ENCODE data around the gene CRYL1.
"Not testable (repeated sequence)": the region's sequence is repeated elsewhere in the genome, so short reads cannot be mapped to it uniquely, and the experiment has no call there.

Gene CRYL1

DNA sequence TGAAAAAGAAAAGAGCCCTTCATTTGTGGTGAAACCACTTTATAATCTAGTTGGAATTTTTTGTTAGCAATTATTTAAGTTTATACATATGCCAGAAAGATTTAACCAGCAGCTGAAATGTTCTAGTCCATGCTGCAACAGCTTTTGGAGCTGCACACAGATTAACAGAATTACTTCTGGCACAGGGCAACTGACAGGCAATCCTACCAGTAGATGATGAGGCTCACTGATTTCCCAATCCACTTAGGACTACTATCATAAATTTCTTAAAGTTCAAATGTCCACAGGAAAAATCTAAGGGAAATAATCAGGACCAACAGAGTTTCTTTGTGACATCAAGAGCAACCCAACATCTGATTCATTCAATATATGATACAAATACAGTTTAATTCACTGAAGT, 78.8 kb downstream of the CRYL1 start:
- no peak for DNase-seq

DNA sequence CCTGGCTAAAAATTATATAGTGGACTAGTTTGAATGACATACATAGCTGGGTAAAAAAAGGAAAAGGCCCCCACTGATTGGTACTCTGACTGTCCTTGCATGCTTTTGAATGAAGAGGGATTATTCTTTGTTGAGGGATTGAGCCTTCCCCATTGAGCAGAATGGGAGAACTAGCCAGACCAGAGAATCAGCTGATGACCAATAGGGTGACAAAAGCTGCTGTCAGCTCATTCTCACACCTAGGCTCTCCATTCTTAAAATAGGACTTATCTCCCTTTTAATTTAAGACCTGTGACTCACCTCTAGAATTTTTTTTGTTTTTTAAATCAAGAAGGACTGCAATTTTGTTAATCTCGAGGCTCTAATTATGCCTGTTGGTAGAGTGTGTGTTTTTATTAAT, 79.3 kb downstream of the CRYL1 start:
- DNase-seq, result no peak

DNA sequence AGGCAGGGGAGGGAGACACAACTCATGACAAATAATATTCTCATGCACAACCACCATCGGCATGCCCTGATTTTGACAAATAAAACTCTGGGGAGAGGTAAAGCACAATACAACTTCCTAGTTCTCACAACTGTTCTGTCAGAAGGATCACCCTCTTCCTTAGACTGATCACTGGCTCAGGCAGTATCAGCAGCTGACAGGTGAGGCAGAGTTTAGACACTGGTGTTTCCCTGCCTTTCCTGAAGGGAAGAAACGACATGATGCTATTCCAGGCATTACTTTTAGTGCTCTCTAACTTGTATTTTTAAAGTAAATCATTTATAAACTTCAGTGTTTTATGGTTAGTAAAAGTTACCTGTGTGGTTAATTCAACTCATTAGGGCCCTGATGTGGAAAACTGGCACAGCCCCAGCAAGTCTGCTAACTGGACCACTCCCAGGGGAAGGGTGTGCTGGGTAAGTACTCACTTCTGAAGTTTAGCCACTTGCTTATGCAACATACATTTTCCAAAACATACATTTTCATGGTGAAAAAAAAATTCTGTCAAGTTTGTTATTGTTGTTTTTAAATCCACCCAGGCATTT, 82.8 kb downstream of the CRYL1 start:
- no peak for DNase-seq

DNA sequence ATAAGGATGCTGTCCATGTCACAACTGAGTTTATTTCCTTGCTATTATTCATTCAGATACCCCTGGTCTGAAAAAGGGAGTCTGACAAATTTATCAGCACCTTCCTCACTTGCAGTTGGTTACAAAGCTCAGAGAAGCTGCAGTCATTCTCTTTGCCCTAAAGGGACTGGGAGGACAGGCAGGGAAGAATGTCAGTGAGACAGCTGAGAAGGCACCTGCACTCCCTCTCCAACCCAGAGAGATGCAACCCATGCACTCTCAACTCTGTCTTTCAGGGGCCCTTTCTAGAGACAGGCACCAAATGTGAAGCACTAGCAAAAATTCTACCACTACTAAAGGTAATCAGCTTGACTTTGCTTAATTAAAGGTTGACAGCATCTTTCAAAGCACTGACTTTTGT, 83.3 kb downstream of the CRYL1 start:
- DNase-seq, result no peak

DNA sequence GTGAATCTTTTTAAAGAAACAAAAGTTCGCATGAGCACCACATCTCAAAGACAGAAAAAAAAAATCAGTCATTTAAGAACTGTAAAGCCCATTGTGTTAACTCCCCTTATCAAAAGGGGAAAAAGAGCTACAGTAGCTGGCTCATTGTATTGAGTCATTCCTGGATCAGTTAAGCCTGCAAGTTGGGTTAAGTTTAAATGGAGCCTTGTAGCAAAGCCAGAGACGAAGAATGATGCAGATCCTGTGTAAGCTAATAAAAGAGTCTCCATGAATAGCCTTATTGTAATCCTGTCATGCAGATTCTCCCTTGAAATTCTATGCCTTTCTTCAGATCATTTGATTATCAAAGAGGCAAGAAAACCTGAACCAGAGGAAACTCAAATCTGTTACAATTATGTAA, 83.8 kb downstream of the CRYL1 start:
- no peak for DNase-seq

DNA sequence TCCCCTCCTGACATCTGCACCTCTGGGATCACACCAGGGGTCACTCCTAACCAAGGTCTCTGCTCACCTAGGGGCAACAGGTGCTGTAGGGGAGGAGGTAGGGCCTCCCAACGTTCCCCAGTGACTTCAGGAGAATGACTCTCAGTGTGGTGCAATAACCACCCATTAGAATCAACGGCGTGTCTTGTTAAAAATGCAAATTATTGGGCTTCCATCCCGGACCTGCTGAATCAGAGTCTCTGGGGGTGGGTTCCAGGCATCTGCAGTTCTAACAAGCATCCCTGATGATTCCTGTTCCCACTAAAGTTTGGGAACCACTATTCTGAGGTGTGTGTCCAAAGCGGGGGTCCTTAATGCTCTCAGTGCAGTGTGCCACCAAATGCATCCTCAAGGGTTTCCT, 84.6 kb downstream of the CRYL1 start:
- no peak for DNase-seq

DNA sequence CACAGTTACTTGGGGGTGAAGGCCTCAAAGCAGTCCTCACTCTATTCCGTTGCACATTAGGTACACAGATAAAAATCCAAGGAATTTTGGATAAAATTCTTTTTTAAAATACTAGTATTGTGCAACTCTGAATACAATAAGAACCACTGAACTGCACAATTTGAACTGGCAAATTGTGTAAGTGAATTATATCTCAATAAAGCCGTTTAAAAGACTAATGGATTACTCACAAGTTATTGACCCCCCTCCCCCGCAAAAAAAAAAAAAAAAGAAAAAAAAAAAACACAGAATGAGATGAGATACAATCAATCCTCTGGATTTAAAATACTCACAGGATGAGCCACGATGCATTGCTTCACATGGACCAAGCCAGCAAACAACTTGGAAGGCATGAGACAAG, 86.4 kb downstream of the CRYL1 start:
- no peak for DNase-seq

DNA sequence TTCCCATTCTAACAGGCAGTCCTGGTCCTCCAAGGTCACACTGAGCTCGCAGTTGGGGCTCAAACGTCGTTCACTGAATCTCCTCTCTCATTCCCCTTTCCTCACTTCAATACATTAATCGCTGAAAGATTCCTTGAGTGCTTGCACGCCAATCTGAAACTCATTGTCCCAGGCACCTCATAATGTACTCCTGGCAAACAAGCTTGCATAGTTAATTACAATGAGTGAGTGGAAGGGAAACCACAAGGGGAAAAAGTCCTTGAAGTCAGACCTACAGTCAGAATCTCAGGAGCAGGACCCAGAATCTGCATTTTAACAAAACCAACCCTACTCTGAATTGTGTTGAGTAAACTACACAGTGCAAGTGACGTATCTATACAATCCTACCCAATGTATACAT, 86.9 kb downstream of the CRYL1 start:
- DNase-seq, result no peak

DNA sequence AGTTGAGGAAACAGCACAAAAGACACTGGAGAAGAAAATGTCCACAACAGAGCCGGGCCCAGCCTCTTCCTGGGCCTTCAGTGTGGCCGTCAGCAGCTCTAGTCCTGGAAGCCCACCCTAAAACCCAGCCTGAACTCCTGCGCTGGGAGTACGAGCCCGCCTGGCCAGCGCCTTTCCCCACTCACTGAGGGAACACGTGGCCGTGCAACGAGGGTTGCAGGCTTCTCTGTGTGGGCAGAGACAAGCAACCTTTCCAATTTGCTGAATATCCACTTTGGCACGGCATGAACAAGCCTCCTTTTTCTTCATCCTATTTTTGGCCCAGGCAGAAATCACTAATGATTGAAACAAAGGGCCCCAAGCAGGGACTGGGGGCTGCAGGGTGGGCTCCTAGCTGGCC, 89.2 kb downstream of the CRYL1 start:
- DNase-seq, result no peak

DNA sequence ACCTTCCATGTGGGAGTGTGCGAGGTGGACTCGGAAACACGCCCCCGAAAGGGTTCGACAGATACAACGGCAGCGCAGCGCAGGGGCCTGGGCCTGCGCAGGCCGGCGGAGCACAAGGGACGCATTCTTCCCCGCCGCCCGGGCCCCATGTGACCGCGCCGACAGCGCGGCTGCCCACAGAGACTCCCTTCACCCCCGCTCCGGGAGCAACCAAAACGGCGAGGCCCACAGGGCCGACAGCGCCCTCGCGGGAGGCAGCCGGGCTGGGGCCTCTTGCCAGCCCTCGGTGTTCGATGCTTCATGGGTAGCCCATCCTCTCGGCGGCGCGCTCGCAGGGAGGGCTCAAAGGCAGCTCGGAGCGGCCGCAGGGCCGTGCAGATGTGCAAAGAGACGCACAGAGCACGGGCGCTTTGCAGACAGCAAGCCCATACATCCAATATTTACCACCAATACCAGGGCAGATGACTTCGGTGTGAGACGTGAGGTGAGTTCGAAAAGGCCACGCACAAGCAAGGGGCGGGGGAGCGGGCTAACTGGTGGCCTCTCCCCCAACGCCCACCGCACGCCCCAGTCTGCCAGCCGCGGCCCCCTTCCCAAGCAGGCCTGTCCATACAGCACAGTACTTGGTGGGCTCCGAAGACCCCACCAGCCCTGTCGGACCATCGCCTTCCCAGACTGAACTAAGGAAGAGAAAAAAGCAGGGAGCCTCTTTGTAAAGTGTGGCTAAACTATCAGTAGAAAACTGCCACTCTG, 89.9 kb downstream of the CRYL1 start:
- no peak for DNase-seq

DNA sequence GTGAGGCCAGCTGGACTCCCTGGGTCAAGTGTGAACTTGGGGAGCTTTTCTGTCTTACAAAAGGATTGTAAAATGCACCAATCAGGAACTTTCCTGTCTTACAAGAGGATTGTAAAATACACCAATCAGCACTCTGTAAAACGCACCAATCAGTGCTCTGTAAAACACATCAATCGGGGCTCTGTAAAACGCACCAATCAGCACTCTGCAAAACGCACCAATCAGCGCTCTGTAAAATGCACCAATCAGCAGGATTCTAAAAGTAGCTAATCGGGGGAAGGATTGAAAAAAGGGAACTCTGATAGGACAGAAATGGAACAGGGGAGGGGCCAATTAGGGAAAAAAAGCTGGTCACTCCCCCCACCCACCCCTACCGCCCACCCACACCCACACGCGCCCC, 91.4 kb downstream of the CRYL1 start:
- DNase-seq, result not testable (repeated sequence)

DNA sequence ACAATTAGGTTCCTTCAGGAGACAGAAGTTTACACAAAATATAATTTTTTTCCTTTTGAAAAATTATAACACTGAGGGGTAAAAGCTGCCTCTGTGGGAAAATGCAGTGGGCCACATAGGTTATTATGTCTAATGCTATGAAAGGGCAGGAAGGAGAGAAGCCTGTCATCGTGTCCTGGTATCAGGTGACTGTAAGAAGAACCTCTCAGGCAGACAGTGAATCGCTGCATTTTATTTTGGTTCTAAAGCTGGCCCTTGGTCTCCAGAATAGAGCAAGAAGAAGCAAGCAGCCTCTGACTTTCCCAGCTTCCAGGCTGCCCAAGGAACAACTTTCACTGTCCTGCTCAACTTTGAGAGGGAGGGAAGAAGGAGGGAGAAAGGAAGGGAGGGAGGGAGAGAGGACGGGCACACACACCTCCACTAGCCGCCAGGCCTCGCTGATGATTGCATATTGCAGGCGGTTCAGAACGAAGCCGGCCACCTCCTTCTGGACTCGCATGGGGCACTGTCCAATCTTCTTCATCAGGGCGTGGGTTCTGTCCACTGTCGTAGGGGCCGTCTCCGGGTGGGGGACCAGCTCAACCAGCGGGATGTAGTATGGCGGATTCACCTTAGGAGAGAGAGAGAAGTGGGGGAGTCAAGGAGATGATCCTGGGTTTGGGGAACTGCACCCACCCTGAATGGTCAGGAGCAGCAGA, 93.8 kb downstream of the CRYL1 start:
- no peak for DNase-seq

DNA sequence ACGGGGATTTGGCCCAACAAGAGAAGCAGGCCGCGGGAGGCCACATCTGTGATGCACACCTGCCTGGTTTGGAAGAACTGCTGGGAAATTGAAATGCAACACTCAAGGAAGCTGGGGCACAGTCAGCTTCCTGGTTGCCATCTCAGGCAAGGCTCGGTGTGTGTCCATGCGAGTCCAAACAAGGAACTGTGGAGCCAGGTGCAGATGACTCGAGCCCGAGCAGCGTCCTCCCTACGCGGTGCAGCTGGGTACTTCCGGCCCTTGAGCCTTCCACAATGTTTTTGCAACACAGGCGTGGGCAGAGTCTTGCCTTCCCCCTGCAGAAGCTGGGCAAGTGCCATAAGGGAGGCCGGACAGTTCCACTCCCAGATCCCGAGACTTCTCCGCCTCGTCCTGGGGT, 94.6 kb downstream of the CRYL1 start:
- DNase-seq, result no peak

DNA sequence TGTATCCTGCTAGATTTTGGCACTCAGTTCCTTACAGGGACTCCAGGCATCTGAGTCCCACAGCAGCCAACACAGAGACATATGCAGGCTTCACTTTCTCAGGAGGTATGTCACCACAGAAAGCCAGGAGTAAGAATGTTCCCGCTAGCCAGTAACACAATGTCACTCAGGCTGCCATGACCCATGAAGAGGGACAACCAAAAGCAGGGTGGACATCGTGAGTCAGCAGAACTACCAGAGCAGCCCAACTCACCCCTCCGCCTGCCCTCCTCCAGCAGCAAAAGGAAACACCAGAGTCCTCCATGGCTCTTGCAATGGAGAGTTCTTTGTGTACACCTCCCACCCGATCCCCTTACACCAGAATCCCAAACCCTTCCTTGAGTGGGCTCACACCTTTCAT, 95.4 kb downstream of the CRYL1 start:
- no peak for DNase-seq

DNA sequence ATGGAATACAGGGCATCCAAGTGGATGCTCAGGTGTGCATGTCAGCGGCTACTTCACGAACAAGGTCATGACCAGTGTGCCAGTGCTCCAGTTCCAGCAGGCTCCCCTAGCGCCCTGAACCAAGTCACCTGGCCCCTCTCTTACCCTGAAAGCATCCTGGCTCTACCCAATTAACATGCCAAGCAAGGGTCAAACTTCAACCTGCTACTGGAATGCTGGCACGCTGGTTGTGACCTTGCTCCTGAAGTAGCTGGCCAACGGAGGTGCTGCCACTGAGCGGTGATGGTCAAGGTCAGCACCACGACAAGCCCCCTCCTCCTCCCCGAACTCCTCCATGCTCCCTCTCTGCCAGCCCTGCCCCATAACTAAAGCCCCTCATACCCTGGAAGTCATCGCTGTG, 96.0 kb downstream of the CRYL1 start:
- no peak for DNase-seq

DNA sequence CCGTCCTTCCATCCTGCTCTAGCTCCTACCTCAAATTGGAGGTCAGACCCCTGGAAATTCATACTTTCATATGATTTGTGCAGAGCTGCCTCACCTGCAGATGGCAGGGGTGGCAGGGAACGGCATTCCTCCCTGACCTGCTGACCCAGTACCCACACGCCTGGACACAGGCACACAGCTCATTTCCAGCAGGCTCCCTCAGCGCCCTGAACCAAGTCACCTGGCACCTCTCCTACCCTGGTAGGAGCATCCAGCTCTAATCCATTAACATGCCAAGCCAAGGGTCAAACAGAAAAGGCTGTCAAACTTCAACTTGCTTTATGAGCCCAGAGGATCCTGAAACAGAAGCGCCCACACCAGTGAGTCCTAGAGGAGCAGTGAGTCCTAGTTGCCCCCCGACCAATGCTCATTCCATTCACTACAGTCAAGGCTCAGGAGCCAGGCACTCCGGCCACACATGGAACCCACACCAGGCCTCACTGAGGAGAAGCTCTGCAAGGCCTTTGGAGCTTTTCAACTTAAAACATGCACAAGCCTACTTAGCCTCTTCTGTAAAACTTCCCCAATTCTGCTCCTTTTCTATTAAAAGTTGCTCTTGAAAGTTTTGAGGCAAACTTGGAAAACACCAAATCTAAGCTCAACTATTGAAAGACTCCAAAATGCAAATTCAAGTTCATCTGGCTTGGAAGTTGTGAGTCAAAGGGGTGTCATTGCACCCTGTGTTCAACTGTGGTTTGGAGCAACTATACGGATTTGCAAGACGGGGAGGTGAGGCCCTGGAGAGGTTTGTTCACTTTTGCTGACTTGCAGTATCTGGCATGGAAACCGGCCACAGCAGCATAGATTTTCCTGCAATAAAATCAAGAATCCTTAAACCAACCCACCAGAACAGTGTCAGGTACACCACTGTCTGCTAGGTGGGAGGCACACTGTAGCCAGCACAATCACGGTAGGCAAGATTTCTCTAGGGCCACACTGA, 96.7 kb downstream of the CRYL1 start:
- no peak for DNase-seq

DNA sequence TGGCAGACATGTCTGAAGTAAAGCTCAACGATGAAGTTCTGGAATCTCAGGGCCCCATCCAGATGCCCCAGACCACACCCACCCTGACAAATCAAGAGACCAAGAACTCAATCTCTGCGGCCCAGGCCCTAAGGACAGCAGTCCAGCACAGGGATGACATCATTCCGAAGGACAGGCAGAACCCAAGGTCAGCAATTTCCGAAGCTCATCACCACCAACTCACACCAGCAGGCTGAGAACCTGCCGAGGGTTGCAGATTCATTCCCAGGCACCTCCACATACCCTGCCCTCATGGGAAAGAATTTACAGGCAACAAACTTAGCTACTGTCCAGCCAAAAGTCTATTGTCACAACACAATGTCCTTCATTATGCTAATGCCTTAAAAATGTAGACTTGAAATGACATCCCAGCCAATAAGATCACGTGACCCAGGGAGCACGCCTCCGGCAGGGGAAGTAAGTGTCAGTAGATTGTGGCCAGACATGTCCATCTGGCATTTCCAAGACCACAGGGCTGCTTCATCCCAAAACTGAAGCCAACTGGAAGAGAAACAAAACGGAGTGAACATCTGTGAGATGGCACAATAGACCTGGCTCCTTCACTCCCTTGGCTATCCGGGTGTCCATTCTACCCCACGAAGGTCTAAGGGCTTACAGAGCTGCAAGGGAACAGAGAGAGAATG, 98.8 kb downstream of the CRYL1 start:
- no peak for DNase-seq

DNA sequence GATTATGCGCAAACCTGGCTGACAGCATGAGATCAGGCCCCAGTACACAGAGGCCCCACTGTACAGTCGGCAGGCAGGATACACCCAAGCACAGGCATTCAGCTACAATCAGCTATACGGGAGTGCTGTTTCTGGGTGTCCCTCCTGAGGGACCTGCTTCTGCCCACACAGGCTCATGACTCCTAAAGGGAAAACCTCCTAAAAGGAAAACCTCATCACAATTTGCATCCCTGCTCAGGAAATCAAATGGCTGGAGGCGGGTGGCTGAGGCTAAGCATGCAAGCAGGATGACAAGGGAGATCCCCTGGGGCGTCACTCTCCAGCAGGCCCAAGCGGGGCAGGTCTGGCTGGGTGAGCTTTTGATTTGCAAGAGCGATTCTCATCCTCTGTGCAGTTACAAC, 99.8 kb downstream of the CRYL1 start:
- no peak for DNase-seq

DNA sequence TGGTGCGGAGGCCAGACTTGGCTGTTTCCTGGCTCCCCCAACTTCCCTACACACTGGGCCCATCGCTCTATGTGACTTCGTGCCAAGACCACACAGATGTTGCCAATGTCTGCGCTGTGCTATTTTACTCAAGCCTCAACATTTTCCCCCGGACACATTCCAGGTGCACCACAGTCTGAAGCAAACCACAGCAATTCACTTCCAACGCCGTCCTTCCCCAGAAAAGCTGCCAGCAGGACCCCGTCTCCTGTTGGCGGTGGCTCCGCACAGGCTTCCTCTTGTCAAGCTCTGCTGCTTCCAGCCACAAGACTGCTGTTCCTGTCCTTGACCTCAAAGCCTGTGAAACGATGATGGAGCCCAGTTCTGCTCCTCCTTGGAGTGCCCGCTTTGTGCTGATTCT, 100.7 kb downstream of the CRYL1 start:
- DNase-seq, result no peak

DNA sequence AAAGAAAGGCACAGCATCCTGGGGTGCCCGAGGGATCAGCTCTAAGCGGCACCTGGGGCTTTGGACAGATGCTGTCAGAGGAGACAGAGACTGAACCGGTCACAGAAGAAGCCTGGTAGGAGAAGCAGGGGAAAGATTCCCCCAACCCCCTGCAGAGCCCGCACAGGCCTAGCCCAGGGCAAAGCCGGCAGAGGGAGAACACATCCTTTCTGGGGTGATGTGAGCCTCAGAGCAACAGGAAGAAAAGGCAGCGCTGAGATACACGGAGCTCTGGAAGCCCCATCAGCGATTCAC, 101.2 kb downstream of the CRYL1 start:
- no peak for DNase-seq

DNA sequence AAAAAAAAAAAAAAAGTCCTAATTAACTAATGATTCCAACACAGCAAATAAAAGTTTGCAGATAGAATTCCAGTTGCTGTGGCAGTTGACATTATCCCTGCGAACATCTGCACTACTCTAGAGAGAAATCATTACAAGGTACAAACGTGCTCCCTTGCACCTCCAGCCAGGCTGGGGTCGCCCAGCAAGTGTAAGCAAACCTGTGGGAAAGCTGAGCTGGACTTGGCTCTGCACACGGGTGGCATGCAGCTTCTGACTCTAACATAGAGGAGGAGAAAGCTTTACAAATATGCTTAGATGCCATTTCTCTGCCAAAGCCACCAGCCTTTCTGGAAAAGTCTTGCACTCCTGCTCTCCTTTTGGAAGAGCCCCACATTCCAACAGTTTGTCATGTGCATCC, 103.3 kb downstream of the CRYL1 start:
- DNase-seq, result no peak

DNA sequence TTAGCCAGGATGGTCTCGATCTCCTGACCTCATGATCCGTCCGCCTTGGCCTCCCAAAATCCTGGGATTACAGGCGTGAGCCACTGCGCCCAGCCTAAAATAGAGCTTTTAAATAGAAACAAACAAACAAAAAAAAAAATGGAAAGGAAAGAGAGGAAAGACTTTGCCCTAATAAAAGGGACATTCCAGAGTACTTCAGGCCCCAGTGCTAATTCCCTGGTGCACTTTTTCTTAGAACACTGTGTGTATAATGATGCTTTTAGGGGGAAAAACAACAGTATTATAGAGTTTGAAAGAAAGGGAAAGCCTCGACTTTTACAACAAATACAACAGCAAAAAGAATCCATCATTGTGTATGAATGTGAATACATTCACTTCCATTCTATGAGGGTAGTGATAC, 104.7 kb downstream of the CRYL1 start:
- no peak for DNase-seq

DNA sequence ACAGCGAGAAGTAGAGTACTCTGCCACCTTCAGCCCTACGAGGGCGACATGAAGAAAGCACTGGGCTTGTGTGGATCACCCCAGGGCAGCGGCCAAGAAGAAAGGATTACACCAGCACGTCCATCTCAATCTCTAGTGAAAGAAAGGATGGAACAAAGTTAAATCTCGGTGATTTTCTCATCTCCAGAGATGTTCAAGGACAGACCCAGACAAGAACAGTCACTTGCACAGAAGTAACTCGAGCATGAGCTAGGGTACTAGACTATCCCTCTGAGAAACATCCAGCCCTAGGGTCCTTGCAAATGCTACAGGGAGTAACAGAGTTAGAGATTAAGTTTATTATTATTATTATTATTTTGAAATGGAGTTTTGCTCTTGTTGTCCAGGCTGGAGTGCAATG, 106.7 kb downstream of the CRYL1 start:
- DNase-seq, result no peak
